Skin epidermis (tissue), 12 donors: Measurements from ENCODE around the gene FUCA2.
A peak's percentile ranks its signal among the peaks of the same experiment; 100 is the strongest.
"Not testable (repeated sequence)": the region's sequence is repeated elsewhere in the genome, so short reads cannot be mapped to it uniquely, and the experiment has no call there.

Source experiments
- H3K27ac ChIP-seq, 21 experiments: fragments of 200-600 bp; sonication (generic) in 11 of 21; one replicate each; pipeline ENCODE4 v1.5.0; 2020; ENCODE audit warnings: mild to moderate bottlenecking in 3 of 21, inconsistent platforms in 2 of 21, moderate library complexity in 2 of 21
- H3K4me3 ChIP-seq, 7 experiments: fragments of 200-600 bp; sonication (generic) in 2 of 7; one replicate each; pipeline ENCODE4 v1.5.0; 2020; ENCODE audit warnings: inconsistent platforms in 2 of 7, mild to moderate bottlenecking in 2 of 7, moderate library complexity in 1 of 7

Gene FUCA2

GRCh38 chr6:143450453-143451371 is 60.8 kb downstream of the FUCA2 start, which contains the start of the genes ADAT2 and PEX3:
ADAT2 (minus strand) TSS chr6:143450695; CDS start chr6:143450658, 37 bp downstream.
PEX3 (plus strand) TSS chr6:143450805; CDS start chr6:143451043, 238 bp downstream.
- Histone ChIP-seq H3K4me3 (peak within 1 kb of the TSS; percentile 48 to 86 (median 67)), H3K27ac (peak within 1 kb of the TSS in 20 of 21 experiments; percentile 16 to 88 (median 82))

DNA sequence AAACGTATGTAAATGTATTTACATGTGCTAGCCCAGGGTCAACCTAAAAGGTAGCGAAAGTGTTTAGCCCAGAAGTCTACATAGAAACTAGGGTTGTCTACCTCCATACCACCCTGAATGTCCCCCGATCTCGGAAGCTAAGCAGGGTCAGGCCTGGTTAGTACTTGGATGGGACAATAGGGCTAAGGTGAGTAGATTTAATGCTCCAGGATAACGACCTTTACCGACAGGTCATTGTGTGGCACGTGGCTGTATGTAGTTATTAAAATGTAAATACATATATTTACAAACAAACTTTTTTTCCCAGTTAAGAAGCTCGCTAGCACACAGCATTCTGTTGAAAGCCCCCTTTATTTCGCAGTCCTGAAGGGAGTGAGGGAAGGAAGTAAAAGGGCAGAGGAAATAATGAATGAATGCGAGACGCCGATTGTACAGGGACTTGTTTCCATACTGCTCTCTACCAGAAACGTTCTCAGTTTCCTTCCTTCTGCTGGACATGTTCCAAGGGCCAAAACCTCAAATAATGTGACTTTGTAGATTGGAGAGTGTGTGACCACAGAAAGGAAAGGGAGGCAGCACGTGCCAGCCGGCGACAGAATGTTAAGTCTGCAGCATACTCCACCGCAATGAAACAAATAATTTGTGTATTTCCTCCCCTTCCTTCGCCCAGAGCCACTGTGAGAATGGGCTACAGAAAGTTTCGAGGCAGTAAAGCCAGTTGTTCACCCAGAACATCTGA is 61.6 kb downstream of the FUCA2 start:
- Histone ChIP-seq H3K4me3 (peak overlapping the region; percentile 48 to 86 (median 67)), H3K27ac (peak overlapping the region in 20 of 21 experiments; percentile 16 to 88 (median 82))

GRCh38 chr6:143449082-143449713 is 62.3 kb downstream of the FUCA2 start:
- peak overlapping the region in 5 of 7 experiments; percentile 62 to 86 (median 79) for H3K4me3 ChIP-seq
- H3K27ac ChIP-seq: peak overlapping the region in 13 of 21 experiments; percentile 69 to 87 (median 85)

DNA sequence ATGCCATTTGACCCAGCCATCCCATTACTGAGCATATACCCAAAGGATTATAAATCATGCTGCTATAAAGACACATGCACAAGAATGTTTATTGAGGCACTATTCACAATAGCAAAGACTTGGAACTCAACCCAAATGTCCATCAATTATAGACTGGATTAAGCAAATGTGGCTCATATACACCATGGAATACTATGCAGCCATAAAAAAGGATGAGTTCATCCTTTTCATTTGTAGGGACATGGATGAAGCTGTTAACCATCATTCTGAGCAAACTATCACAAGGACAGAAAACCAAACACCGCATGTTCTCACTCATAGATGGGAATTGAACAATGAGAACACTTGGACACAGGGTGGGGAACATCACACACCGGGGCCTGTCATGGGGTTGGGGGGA is 63.7 kb downstream of the FUCA2 start:
- H3K4me3 ChIP-seq, H3K27ac ChIP-seq: not testable (repeated sequence)
